Body of pancreas (tissue), 4 donors: ENCODE data around the gene LAD1.

Experiments
- CTCF ChIP-seq, 7 experiments: fragments of 450-650 bp in 4 of 7; fragments of 200-600 bp in 3 of 7; sonication (generic) in 3 of 7; IDR thresholded peaks; one replicate each; pipeline ENCODE4 v1.5.1; 2016 to 2019; ENCODE audit warnings: antibody characterized with exemption in 7 of 7
- POLR2A ChIP-seq, 3 donors: fragments of 450-650 bp; IDR thresholded peaks; one replicate each; pipeline ENCODE4 v1.6.1; 2016; ENCODE audit warnings: antibody characterized with exemption in 3 of 3, mild to moderate bottlenecking in 2 of 3

DNA sequence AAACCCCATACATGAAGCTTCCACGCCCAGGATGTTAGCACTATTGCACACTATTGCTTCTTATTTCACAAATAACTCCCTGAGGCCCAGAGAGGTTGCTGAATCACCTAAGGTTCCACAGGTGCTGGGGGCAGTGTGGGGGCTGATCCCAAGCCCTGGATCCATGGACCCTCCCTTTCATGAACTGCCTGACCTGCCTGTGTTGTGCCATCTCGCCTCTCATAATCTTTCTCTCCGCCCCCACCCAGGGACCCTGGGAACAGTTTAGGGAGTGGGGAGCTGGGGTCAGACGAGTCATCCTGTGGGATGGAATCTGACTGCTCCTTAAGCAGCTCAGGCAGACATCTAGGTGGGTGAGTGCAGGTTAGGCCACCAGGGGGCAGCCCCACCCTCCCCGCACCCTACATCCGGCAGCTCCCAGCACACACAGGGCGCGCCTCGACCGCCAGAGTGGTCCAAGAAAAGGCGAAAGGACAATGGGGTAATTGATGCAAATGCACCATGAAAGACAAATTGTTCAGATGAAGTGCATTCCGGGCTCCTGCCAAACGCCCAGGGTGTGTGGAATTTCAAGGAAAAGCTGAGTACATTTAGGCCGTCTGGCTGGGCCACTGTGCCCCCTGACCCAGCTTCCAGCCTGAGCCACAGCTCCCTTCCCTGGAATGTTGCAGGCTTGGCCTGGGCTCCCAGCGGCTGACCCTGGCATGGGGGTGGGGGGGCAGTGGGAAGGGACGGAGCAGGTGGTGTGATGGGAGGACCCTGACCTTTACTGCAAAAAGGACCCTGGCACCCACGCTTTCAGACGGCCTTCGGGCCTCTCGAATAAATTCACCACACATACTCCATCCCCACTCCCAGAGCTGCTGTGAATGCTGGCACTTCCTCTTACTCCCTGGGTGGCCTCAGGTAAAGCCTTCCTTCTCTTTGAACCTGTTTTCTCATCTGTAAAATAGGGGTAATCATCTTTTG lies 49.1 kb upstream of the LAD1 start:
- TF ChIP-seq CTCF (IDR thresholded peaks at IDR 0.05) (peak; percentile 78 to 82 (median 80)), POLR2A (IDR thresholded peaks at IDR 0.05) (no peak)
